A549 treated with ZK216348 at 1 μM for 4 hours (cell line): ENCODE results near the gene AKAIN1. TPM values are rescaled to one million over a fixed set of nuclear protein-coding genes. Genes with fewer than 3 reads are reported as not detected.

Source experiments
- total RNA-seq: library from RNA; stranded (reverse); fragments of 200-300 nt; extraction: Qiagen RNA extraction; gene quantifications from 5 replicates; pipeline ENCODE4 v1.2.3, GENCODE V29; 2022; ENCODE audit warnings: low read depth

AKAIN1 gene, protein sequence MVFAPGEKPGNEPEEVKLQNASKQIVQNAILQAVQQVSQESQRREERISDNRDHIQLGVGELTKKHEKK
- total RNA-seq, result not detected in 5 replicates

DNA sequence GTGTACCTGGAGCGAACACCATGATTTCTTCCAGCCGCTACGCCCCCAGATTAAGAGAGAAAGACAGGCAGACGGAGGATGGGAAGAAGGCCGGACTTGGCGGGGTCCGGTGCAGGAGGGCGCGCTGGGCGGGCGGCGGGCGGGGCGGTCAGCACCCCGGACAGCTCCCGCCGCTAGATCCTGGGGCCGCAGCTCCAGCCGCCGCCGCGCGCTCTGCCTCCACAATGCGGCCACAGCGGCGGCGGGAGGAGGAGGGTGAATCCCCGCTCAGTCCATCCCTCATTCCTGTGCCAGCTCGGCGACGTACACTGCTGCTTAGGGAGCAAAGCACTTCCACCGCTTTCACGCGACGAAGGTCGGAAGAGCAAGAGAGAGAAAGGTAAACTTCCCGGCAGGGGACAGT, at the start of gene AKAIN1:
Gene AKAIN1 (minus strand): TSS at position 226 of the 403 bp plus-strand sequence. CDS start 204 bp downstream, at position 22.

Other genes with a start within 250 kb of the AKAIN1 start
- gene ZBTB14, start 98.5 kb upstream of the AKAIN1 start, total RNA-seq, result 6.1 to 8.1 TPM (median 6.9 TPM) in 5 replicates